GM10266 (cell line): ENCODE data around the gene CLCN1.

ENCODE experiments used
- DNase-seq: peaks from one replicate; pipeline ENCODE4 v3.0.0; 2012; ENCODE audit errors: extremely low spot score
- TF ChIP-seq, protein P1 (sequence below): IDR thresholded peaks from 2 replicates; pipeline ENCODE4 v1.5.1; 2012; ENCODE audit warnings: mild to moderate bottlenecking, low read depth; ENCODE audit not compliant: control insufficient read depth, insufficient read depth; ENCODE audit errors: missing control alignments

CLCN1 gene

DNA sequence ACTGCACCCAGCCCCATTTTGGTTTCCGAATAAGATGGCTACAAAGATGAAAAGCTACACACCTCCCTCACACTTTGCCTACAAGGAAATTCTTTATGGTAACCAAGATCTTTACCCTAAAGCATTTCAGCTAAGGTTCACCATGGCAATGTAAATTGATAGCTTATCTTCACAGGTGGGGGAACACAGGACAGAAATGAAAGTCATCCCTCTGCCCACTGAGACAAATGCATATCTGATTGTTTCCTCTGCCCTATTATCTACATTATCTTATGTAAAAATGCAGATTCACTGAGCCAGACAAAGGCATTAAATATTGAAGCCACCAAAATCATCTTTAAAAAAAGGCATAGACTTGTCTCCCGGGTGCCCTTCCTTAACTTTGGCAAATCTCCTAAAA, 34.4 kb upstream of the CLCN1 start:
- TF ChIP-seq, protein P1, sequence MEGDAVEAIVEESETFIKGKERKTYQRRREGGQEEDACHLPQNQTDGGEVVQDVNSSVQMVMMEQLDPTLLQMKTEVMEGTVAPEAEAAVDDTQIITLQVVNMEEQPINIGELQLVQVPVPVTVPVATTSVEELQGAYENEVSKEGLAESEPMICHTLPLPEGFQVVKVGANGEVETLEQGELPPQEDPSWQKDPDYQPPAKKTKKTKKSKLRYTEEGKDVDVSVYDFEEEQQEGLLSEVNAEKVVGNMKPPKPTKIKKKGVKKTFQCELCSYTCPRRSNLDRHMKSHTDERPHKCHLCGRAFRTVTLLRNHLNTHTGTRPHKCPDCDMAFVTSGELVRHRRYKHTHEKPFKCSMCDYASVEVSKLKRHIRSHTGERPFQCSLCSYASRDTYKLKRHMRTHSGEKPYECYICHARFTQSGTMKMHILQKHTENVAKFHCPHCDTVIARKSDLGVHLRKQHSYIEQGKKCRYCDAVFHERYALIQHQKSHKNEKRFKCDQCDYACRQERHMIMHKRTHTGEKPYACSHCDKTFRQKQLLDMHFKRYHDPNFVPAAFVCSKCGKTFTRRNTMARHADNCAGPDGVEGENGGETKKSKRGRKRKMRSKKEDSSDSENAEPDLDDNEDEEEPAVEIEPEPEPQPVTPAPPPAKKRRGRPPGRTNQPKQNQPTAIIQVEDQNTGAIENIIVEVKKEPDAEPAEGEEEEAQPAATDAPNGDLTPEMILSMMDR = no peak
- no peak for DNase-seq

DNA sequence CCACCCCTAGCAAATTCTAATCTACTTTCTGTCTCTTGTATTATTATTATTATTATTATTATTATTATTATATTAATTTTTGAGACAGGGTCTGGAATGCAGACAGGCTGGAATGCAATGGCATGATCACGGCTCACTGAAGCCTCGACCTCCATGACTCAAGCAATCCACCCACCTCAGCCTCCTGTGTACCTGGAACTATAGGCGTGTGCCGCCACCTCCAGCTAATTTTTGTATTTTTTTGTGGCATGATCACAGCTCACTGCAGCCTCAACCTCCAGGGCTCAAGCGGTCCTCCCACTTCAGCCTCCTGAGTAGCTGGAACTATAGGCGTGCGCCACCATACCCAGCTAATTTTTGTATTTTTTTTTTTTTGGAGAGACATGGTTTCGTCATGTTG, 33.8 kb upstream of the CLCN1 start:
- TF ChIP-seq, protein P1 = no peak
- DNase-seq = no peak

DNA sequence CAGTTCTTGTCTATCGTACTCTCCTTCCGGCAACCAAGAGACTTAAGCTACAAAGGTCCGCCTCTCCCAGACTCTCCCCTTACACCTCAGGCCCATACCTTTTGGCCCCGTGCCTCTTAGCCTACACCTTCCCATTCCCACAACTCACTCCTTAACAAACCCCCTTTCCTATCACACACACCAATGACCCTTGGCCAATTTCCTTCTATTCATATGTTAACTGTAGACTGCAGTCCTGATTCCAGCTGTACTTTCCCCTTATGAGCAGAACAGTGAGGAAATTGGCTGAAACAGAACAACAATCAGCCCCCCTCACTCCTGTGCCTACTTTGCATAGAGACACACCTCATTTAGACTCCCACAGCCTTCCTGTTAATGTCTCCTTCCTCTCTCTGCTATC, 32.5 kb upstream of the CLCN1 start:
- no peak for DNase-seq

DNA sequence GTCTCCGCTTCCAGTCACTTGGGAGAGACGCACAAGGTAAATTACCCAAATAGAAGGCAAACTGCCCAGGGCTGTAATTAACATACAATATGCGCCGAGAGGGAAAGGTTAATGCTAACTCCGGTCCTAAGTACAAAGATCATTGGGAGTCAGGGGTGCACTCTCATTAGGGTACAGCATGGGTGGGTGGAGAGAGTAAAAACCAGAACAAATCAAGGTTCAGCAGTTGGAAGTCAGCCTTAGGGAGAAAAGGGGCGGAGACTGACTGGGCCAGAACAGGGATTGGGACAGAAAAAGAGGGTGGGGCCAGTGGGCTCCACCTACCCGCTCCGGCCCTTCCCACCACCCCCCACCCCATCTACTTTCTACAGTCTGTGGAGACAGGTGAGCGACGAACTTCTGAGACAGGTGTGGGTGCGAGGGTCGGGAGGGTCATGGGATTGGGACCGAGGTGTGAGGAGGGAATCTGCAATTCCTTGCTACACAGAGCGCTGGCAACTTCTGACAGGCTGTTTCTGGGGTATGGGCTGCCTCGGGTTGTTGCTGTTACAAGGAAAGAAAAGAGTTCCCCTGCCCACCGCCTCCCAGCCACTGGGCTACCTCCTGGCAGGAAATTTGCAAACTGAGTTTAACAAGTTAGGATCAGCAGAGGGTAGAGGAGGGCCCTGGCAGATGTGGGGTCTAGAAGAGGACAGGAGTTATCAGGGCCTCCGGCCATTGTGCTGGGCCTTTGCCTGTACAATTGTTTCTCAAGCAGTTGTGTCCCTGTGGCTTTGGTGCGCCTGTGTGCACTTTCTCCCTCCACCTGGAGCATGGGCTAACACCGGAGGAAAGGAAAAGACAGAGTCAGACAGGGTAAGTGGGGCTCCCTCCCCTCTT, 31.1 kb upstream of the CLCN1 start, which contains the start of gene TMEM139:
Gene TMEM139 (plus strand): TSS at position 368 of the 879 bp plus-strand sequence. CDS start 1,000 bp downstream, outside the sequence.
- TF ChIP-seq, protein P1 = no peak
- no peak for DNase-seq

More for the DNA sequence above, 32.5 kb upstream of the CLCN1 start:
- TF ChIP-seq, protein P1 = no peak

DNA sequence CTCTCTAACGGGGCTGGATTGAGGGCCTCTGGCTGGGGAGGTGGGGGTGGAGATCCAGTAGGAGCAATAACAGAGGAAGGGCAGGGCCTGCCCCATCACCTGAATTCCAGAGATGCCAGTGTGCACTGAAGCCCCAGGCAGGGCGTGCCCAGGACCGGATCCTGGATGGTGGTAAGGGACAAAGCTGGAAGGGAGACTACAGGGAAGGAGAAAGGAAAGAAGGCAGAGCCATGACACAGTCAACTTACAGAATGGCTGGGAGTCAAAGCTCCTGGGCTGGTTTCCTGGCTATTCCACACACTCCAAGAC, 30.5 kb upstream of the CLCN1 start:
- TF ChIP-seq, protein P1 = no peak
- DNase-seq = no peak

DNA sequence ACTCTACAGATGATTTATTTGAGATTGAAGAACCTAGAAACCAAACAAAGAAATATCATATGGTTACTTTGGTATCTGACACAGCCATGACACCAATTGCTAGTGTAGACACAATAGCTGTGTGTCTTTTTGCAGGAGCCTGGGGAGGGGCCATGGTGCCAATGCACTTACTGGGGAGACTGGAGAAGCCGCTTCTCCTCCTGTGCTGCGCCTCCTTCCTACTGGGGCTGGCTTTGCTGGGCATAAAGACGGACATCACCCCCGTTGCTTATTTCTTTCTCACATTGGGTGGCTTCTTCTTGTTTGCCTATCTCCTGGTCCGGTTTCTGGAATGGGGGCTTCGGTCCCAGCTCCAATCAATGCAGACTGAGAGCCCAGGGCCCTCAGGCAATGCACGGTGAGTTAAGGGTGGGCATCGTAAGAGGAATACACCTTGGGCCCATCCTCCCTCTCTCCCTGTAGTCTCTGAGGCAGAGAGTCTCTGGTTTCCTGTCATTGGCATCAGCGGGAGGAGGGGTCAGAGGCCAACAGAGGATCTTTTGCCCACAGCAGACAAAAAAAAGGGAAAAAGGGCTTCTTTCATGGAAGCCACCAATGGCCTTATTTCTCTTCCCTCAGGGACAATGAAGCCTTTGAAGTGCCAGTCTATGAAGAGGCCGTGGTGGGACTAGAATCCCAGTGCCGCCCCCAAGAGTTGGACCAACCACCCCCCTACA, 29.9 kb upstream of the CLCN1 start:
- no peak for DNase-seq
- TF ChIP-seq, protein P1 = no peak

DNA sequence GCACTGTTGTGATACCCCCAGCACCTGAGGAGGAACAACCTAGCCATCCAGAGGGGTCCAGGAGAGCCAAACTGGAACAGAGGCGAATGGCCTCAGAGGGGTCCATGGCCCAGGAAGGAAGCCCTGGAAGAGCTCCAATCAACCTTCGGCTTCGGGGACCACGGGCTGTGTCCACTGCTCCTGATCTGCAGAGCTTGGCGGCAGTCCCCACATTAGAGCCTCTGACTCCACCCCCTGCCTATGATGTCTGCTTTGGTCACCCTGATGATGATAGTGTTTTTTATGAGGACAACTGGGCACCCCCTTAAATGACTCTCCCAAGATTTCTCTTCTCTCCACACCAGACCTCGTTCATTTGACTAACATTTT, 29.4 kb upstream of the CLCN1 start:
- DNase-seq = no peak
- TF ChIP-seq, protein P1 = no peak
